Pancreas (tissue), 10 donors: ENCODE data around the gene NCOA3. TPM values are rescaled to one million over a fixed set of nuclear protein-coding genes. Genes with fewer than 3 reads are reported as not detected.

Experiments used
- ATAC-seq, 4 donors: fragments of 200-7000 bp; cut with Tn5 transposase; one replicate each; pipeline versions ENCODE4 v1.8.0 to v1.9.1; 2020; ENCODE audit warnings: mild to moderate bottlenecking in 4 of 4, moderate library complexity in 4 of 4
- DNase-seq, 6 donors: peaks; one replicate each; pipeline ENCODE4 v3.0.0-alpha.2; 2020
- FAIRE-seq: peaks from 2 replicates; lab custom pipeline; 2012; peaks lifted over from hg19 to GRCh38; lab: Jason Lieb, UNC
- H3K27ac ChIP-seq, 4 donors: fragments of 200-600 bp; sonication (generic); 1 replicate in 3 of 4; 2 replicates in 1 of 4; pipeline versions ENCODE4 v1.5.0 to v1.8.0; 2020
- H3K27me3 ChIP-seq, 4 donors: fragments of 200-600 bp; one replicate each; pipeline ENCODE4 v1.8.0; 2021
- H3K36me3 ChIP-seq, 3 donors: fragments of 200-600 bp; sonication (generic) in 1 of 3; one replicate each; pipeline versions ENCODE4 v1.5.0 to v1.8.0; 2020 to 2021
- H3K4me1 ChIP-seq, 3 donors: fragments of 200-600 bp; one replicate each; pipeline ENCODE4 v1.8.0; 2021
- H3K4me3 ChIP-seq, 4 donors: fragments of 200-600 bp; sonication (generic) in 2 of 4; one replicate each; pipeline versions ENCODE4 v1.5.0 to v1.8.0; 2020 to 2021
- H3K9me3 ChIP-seq, 4 donors: fragments of 200-600 bp; one replicate each; pipeline ENCODE4 v1.8.0; 2021
- WGBS, 2 donors: extraction: QIAGEN DNeasy Blood & Tissue Kit; methylation state at CpG; one replicate each; pipeline ENCODE4 v1.1.7; 2013; 5-methylcytosine and 5-hydroxymethylcytosine counted together
- intact Hi-C, 3 donors: fragments of 100-400 bp; cut with DNase I; formaldehyde crosslinking; loops; one replicate each; pipeline versions ENCODE4 v1.11.1 to v1.14.2; 2022
- polyA plus RNA-seq, 2 donors: library from polyadenylated mRNA; stranded (reverse); fragments of 200-250 nt; gene quantifications; one replicate each; pipeline ENCODE4 v1.2.3, GENCODE V29; 2013
- total RNA-seq, 6 donors: library from RNA; stranded (reverse); fragmentation: NEBNext Ultra II Directional in 4 of 6; extraction: Animal tissue kit (Norgen Biotek cat#: 25700) in 4 of 6; gene quantifications; one replicate each; pipeline versions ENCODE4 v1.2.1 to v1.2.4, GENCODE V29; 2021 to 2023
- TF ChIP-seq, protein P1 (sequence below), 4 donors: fragments of 200-600 bp; sonication (generic) in 3 of 4; IDR thresholded peaks; one replicate each; pipeline versions ENCODE4 v1.5.0 to v1.8.0; 2021; ENCODE audit warnings: antibody characterized with exemption in 4 of 4
- donor health status: healthy with polysubstance abuse.
- donor health status: DM: no; HTN: no; CAD: no; lungs with moderate emphysema.
- donor health status: DM: no; HTN: no; CAD: no.
- donor health status: control.
- donor health status: control.
- donor health status: Bipolar disorder and iron deficiency.
- donor health status: DM: yes; HTN: yes; CAD: no.
- donor health status: DM: no; HTN: no; CAD: no.
- donor health status: DM: no; HTN: no; CAD: no.
- donor health status: DM: yes; HTN: yes; CAD: no.

The NCOA3 gene
- total and polyA plus RNA-seq, 8 donors: 3.6 to 17.4 (median 10.5) TPM

DNA sequence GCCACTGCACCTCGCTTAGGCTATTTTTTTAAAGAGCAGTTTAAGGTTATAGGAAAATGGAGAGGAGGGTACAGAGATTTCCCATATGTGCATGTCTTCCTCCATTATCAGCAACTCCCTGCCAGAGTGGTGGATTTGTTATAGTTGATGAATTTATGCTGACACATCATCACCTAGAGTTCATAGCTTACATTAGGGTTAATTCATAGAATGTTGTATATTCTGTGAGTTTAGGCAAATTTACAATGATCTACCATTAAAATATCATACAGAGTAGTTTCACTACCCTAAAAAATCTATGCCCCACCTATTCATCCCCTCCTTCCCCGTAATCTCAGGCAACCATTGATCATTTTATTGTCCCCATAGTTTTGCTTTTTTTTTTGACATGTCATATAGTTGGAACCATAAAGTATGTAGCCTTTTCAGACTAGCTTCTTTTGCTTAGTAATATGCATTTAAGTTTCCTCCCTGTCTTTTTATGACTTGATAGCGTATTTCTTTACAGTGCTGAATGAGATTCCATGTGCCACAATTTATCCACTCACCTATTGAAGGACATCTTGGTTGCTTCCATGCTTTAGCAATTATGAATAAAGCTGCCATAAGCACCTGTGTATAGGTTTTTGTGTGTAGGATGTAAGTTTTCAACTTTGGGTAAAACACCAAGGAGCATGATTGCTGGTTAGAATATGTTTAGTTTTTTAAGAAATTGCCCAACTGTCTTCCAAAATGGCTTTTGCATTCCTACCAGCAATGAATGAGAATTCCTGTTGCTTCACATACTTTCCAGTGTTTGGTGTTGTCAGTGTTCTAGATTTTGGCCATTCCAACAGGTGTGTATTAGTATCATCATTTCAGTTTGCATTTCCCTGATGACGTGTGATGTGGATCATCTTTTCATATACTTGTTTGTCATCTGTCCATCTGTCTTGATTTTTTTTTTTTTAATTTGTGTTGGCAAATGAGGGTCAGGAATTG, 60.2 kb downstream of the NCOA3 start:
- TF ChIP-seq, protein P1, sequence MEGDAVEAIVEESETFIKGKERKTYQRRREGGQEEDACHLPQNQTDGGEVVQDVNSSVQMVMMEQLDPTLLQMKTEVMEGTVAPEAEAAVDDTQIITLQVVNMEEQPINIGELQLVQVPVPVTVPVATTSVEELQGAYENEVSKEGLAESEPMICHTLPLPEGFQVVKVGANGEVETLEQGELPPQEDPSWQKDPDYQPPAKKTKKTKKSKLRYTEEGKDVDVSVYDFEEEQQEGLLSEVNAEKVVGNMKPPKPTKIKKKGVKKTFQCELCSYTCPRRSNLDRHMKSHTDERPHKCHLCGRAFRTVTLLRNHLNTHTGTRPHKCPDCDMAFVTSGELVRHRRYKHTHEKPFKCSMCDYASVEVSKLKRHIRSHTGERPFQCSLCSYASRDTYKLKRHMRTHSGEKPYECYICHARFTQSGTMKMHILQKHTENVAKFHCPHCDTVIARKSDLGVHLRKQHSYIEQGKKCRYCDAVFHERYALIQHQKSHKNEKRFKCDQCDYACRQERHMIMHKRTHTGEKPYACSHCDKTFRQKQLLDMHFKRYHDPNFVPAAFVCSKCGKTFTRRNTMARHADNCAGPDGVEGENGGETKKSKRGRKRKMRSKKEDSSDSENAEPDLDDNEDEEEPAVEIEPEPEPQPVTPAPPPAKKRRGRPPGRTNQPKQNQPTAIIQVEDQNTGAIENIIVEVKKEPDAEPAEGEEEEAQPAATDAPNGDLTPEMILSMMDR (IDR thresholded peaks at IDR 0.05): no peak
- intact Hi-C loops: no loop called here
- no peaks in the 10 kb centered on the region for H3K36me3 ChIP-seq
- peaks cover 0 to 4% (median 0%) of the 10 kb centered on the region in 3 donors for H3K4me1 ChIP-seq
- FAIRE-seq (no peak), ATAC-seq (no peak), DNase-seq (no peak)
- no peaks in the 10 kb centered on the region for H3K9me3 ChIP-seq
- H3K4me3 ChIP-seq: no peak overlapping the region
- whole genome bisulfite sequencing, 2 donors: 83 to 92% methylated on average over 4 of the region's 4 CpGs
- H3K27ac ChIP-seq: no peak overlapping the region
- no peaks in the 10 kb centered on the region for H3K27me3 ChIP-seq

DNA sequence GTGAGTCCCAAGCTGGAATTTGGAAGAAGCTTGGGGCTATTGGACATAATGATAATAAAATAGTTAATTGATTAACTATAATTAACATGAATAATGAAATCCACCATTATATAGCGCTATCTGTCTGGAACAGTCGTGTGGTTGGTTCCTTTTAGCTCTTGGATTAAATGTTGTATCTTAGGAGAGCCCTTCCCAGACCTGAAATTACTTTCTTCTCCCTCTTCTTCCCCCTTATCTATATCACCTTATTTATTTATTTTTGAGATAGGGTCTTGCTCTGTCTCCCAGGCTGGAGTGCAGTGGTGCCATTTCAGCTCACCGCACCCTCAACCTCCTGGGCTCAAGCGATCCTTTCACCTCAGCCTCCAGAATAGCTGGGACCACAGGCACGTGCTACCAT, 64.6 kb downstream of the NCOA3 start:
- intact Hi-C loops: no loop called here
- Histone ChIP-seq H3K9me3 (no peaks in the 10 kb centered on the region), H3K36me3 (no peaks in the 10 kb centered on the region), H3K4me3 (no peak overlapping the region), H3K4me1 (peaks cover 11 to 17% (median 16%) of the 10 kb centered on the region in 3 donors), H3K27me3 (no peaks in the 10 kb centered on the region), H3K27ac (no peak overlapping the region)
- TF ChIP-seq, protein P1 (IDR thresholded peaks at IDR 0.05): no peak
- FAIRE-seq (no peak), ATAC-seq (no peak), DNase-seq (no peak)
- 91 to 96% methylated on average over 5 of the region's 5 CpGs for WGBS, 2 donors

DNA sequence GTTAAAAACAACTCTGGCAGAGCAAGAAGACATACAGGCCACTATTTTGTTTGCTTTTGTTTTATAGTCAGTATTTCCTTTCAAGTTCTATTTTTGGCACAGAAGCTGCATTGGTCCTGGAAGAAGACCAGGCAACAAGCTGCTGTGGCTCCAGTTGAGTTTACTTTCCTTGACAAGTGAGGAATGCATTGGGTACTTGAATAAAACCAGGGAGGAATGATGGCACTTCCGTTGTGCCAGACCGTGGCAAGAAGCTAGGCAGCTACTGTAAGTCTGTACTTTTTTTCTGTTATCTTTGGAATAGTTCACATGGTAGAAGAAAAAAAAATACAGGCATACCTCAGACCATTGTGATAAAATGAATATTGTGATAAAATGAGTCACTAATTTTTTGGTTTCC, 66.3 kb downstream of the NCOA3 start:
- no peak overlapping the region for H3K4me3 ChIP-seq
- peak; percentile 83 to 94 (median 90) for ATAC-seq
- no peaks in the 10 kb centered on the region for H3K36me3 ChIP-seq
- H3K27me3 ChIP-seq: no peaks in the 10 kb centered on the region
- 4% methylated on average over 2 of the region's 2 CpGs for WGBS, 2 donors
- DNase-seq: peak in 3 of 6 donors; percentile 62 to 69 (median 63)
- H3K9me3 ChIP-seq: no peaks in the 10 kb centered on the region
- TF ChIP-seq, protein P1 (IDR thresholded peaks at IDR 0.05): no peak
- FAIRE-seq: no peak
- intact Hi-C loops: no loop called here
- peaks cover 11 to 17% (median 16%) of the 10 kb centered on the region in 3 donors for H3K4me1 ChIP-seq
- peak overlapping the region in 3 of 4 donors; percentile 34 to 88 (median 86) for H3K27ac ChIP-seq

DNA sequence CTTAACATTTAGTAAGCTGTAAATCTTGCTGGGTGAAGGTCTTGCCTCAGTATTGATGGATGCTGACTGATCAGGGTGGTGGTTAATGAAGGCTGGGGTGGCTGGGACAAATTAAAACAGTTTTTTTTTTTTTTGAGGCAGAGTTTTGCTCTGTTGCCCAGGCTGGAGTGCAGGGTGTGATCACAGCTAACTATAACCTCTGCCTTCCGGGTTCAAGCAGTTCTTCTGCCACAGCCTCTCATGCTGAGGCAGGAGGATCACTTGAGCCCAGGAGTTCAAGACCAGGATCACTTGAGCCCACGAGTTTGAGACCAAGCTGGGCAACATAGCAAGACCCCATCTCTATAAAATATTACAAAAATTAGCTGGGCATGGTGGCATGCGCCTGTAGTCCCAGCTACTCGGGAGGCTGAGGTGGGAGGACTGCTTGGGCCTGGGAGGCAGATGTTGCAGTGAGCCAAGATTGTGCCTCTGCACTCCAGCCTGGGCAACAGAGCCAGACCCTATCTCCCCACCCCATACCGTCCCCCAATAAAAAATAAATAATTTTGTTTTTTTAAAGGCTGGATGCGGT, 67.2 kb downstream of the NCOA3 start:
- Histone ChIP-seq H3K4me1 (peaks cover 11 to 19% (median 16%) of the 10 kb centered on the region in 3 donors), H3K4me3 (no peak overlapping the region), H3K36me3 (no peaks in the 10 kb centered on the region), H3K27me3 (no peaks in the 10 kb centered on the region), H3K9me3 (no peaks in the 10 kb centered on the region), H3K27ac (no peak overlapping the region)
- FAIRE-seq: no peak
- no peak for ATAC-seq
- no peak for DNase-seq
- WGBS, 2 donors: 96 to 98% methylated on average over 6 of the region's 6 CpGs
- intact Hi-C loops: no loop called here
- TF ChIP-seq, protein P1 (IDR thresholded peaks at IDR 0.05): no peak
